ENCODE measurements around the gene OSBPL10.

The OSBPL10 gene

DNA sequence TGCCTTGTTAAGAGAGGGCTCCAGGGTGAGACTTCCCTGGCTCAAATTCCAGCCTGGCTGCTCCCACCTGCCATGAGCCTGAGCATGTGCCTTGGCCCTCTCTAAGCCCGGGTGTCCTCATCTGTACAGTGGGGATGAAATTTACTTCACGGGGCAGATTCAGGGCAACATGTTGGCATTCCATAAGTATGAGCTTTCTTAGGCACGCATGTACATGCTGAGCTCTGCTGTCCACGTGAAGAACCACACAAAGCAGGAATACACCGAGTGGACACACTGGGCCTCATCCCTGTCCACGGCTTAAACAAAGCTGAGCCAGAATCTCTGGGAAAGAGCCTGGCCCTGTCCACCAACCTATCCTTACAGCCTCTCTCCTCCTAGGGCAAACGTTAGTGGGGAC lies 167.4 kb downstream of the OSBPL10 start:
- Histone ChIP-seq H3K27me3 (ENCODE audit: low read depth, low read length) (no peaks in the 10 kb centered on the region), H3K79me2 (ENCODE audit: low read length) (no peaks in the 10 kb centered on the region), H3K9ac (ENCODE audit: low read length) (no peak overlapping the region), H2AFZ (ENCODE audit: low read depth, low read length) (no peak overlapping the region), H3K27ac (ENCODE audit: low read length) (no peak overlapping the region), H4K20me1 (ENCODE audit: insufficient read depth, low read length) (no peaks in the 10 kb centered on the region), H3K4me3 (ENCODE audit: low read length) (no peak overlapping the region), H3K9me3 (ENCODE audit: insufficient read depth, low read length) (no peaks in the 10 kb centered on the region), H3K36me3 (replicated peaks; ENCODE audit: low read depth, low read length) (no peaks in the 10 kb centered on the region), H3K4me2 (ENCODE audit: low read length) (no peak overlapping the region), H3K4me1 (ENCODE audit: low read length) (peaks cover 10% of the 10 kb centered on the region)
- no peak for TF ChIP-seq EZH2phosphoT487 (IDR thresholded peaks at IDR 0.05; ENCODE audit: low read depth)
- TF ChIP-seq, protein P1, sequence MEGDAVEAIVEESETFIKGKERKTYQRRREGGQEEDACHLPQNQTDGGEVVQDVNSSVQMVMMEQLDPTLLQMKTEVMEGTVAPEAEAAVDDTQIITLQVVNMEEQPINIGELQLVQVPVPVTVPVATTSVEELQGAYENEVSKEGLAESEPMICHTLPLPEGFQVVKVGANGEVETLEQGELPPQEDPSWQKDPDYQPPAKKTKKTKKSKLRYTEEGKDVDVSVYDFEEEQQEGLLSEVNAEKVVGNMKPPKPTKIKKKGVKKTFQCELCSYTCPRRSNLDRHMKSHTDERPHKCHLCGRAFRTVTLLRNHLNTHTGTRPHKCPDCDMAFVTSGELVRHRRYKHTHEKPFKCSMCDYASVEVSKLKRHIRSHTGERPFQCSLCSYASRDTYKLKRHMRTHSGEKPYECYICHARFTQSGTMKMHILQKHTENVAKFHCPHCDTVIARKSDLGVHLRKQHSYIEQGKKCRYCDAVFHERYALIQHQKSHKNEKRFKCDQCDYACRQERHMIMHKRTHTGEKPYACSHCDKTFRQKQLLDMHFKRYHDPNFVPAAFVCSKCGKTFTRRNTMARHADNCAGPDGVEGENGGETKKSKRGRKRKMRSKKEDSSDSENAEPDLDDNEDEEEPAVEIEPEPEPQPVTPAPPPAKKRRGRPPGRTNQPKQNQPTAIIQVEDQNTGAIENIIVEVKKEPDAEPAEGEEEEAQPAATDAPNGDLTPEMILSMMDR (IDR thresholded peaks at IDR 0.05; ENCODE audit: low read depth, low read length), result no peak

DNA sequence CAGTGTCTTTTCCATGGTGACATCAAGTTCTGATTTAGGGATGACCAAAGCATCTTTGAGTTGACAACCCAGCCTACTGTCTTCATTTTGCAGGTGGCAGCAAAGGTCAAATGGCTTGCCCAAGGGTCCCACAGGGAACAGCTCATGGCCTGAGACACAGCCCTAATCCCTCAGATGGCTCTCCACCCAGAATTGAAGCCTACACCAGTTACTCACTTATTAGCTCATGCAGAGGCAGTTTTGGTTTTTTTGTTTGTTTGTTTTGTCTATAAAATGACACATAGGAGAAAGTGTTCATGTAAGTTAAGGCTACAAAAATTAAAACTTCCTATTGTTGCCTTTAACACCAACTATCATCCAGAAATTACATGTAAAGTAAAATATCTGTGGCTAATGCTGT lies 167.9 kb downstream of the OSBPL10 start:
- H2AFZ ChIP-seq (ENCODE audit: low read depth, low read length), result no peak overlapping the region
- H3K4me3 ChIP-seq (ENCODE audit: low read length), result no peak overlapping the region
- no peak overlapping the region for H3K9ac ChIP-seq (ENCODE audit: low read length)
- H3K27me3 ChIP-seq (ENCODE audit: low read depth, low read length), result no peaks in the 10 kb centered on the region
- no peaks in the 10 kb centered on the region for H3K36me3 ChIP-seq (replicated peaks; ENCODE audit: low read depth, low read length)
- no peaks in the 10 kb centered on the region for H3K79me2 ChIP-seq (ENCODE audit: low read length)
- H3K9me3 ChIP-seq (ENCODE audit: insufficient read depth, low read length), result no peaks in the 10 kb centered on the region
- no peaks in the 10 kb centered on the region for H4K20me1 ChIP-seq (ENCODE audit: insufficient read depth, low read length)
- H3K4me2 ChIP-seq (ENCODE audit: low read length), result no peak overlapping the region
- H3K4me1 ChIP-seq (ENCODE audit: low read length), result peaks cover 10% of the 10 kb centered on the region
- TF ChIP-seq EZH2phosphoT487 (IDR thresholded peaks at IDR 0.05; ENCODE audit: low read depth), result no peak
- TF ChIP-seq, protein P1 (IDR thresholded peaks at IDR 0.05; ENCODE audit: low read depth, low read length), result no peak
- H3K27ac ChIP-seq (ENCODE audit: low read length), result no peak overlapping the region

DNA sequence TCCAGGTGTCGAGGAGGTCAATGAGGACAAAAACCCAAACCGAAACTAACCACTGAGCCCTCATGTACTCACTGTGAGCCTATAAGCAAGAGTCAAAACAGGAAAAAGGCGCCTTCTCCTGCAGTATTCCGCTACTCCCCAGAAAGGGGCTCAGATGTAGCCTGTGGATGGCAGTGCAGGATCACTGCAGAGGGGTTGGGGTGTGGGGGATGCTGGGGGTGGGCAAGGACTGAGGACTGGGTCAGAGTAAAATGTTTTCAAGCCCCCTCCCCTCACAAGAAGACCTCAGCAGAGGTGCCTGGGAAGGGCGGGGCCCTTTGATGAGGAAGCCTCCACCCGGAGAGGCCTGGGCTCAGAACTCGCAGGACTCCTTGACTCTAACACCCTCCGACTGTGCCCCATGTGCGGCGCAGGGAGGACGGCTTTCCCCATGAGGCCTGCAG lies 170.1 kb downstream of the OSBPL10 start:
- Histone ChIP-seq H2AFZ (ENCODE audit: low read depth, low read length) (no peak overlapping the region), H3K9me3 (ENCODE audit: insufficient read depth, low read length) (no peaks in the 10 kb centered on the region), H3K27ac (ENCODE audit: low read length) (no peak overlapping the region), H3K9ac (ENCODE audit: low read length) (no peak overlapping the region), H3K36me3 (replicated peaks; ENCODE audit: low read depth, low read length) (no peaks in the 10 kb centered on the region), H4K20me1 (ENCODE audit: insufficient read depth, low read length) (no peaks in the 10 kb centered on the region), H3K27me3 (ENCODE audit: low read depth, low read length) (no peaks in the 10 kb centered on the region), H3K4me3 (ENCODE audit: low read length) (no peak overlapping the region), H3K4me2 (ENCODE audit: low read length) (peak overlapping the region; percentile 12; the same call in 1 of the 2 replicates), H3K4me1 (ENCODE audit: low read length) (peaks cover 10% of the 10 kb centered on the region), H3K79me2 (ENCODE audit: low read length) (no peaks in the 10 kb centered on the region)
- TF ChIP-seq, protein P1 (IDR thresholded peaks at IDR 0.05; ENCODE audit: low read depth, low read length), result 0 out of 2 replicates have a peak, but pooled peaks have one; percentile 8
- TF ChIP-seq EZH2phosphoT487 (IDR thresholded peaks at IDR 0.05; ENCODE audit: low read depth), result no peak

DNA sequence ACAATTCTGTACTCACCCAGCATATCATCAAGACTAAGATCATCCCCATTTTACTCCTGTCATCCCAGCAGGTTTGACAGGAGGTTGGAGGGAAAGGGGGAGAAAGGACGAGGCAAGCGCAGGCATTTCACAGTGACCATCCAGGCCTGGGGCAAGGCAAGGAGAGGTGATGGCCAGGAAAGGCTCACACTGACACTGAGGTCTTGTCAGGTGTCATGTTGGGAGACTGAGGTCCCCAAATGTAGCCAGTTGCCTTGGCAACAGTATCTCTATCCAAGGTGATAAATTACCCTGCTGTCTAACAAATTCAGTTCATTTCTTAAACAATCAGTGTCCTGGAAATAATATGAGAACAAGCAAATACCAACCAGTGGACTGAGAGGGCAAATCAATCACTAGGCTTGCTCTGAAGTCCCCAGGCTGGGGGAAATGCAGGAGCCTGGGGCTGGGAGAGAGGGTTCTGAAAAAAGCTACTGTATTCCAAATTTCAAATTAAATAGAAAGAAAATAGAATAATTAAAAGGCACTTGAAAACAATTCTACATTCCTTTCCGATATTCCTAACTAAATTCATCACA lies 172.8 kb downstream of the OSBPL10 start:
- Histone ChIP-seq H3K36me3 (replicated peaks; ENCODE audit: low read depth, low read length) (no peaks in the 10 kb centered on the region), H3K4me3 (ENCODE audit: low read length) (no peak overlapping the region), H3K4me1 (ENCODE audit: low read length) (peaks cover 16% of the 10 kb centered on the region), H3K27ac (ENCODE audit: low read length) (no peak overlapping the region), H4K20me1 (ENCODE audit: insufficient read depth, low read length) (no peaks in the 10 kb centered on the region), H3K79me2 (ENCODE audit: low read length) (0 out of 2 replicates have a peak, but pooled peaks cover 3% of the 10 kb centered on the region), H3K4me2 (ENCODE audit: low read length) (no peak overlapping the region), H3K9ac (ENCODE audit: low read length) (no peak overlapping the region), H3K9me3 (ENCODE audit: insufficient read depth, low read length) (no peaks in the 10 kb centered on the region), H3K27me3 (ENCODE audit: low read depth, low read length) (no peaks in the 10 kb centered on the region), H2AFZ (ENCODE audit: low read depth, low read length) (no peak overlapping the region)
- no peak for TF ChIP-seq EZH2phosphoT487 (IDR thresholded peaks at IDR 0.05; ENCODE audit: low read depth)
- TF ChIP-seq, protein P1 (IDR thresholded peaks at IDR 0.05; ENCODE audit: low read depth, low read length), result no peak
